SU-DHL-6 (cell line): ENCODE data around the gene EXD3.

Experiments used
- CTCF ChIP-seq: fragments of 200-600 bp; sonication (generic); IDR thresholded peaks from one replicate; pipeline ENCODE4 v1.5.1; 2017; ENCODE audit warnings: antibody characterized with exemption, mild to moderate bottlenecking, low read length, moderate library complexity; ENCODE audit not compliant: insufficient read depth, poor library complexity, severe bottlenecking
- EZH2phosphoT487 ChIP-seq: fragments of 200-600 bp; sonication (generic), shearing (Covaris generic); conservative IDR thresholded peaks from 2 replicates; pipeline ENCODE4 v1.6.1; 2018; ENCODE audit warnings: mild to moderate bottlenecking, antibody characterized with exemption, low read length, moderate library complexity, mixed read lengths

GRCh38 chr9:137445275-137445807, 22.4 kb upstream of the EXD3 start:
- TF ChIP-seq CTCF (peak; percentile 83), EZH2phosphoT487 (no peak)
